Measurements from ENCODE around the gene MFSD6.
"Not testable (repeated sequence)": the region's sequence is repeated elsewhere in the genome, so short reads cannot be mapped to it uniquely, and the experiment has no call there.

The MFSD6 gene

DNA sequence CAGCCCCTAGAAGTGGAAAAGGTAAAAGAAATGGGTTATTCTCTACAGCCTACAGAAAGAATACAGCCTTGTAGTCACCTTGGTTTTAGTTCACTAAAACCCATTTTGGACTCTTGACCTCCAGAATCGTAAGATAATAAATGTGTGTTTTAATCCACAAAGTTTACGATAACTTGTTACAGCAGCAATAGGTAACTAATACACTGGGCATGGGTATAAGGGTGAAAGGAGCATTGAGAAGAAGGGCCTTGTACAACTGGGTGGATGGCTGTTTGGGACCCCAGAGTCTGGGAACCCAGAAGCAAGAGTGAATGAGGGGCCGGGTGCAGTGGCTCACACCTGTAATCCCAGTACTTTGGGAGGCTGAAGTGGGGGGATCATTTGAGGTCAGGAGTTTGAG is 2.2 kb upstream of the MFSD6 start:
- DNase-seq (ENCODE audit: low read depth), result no peak

DNA sequence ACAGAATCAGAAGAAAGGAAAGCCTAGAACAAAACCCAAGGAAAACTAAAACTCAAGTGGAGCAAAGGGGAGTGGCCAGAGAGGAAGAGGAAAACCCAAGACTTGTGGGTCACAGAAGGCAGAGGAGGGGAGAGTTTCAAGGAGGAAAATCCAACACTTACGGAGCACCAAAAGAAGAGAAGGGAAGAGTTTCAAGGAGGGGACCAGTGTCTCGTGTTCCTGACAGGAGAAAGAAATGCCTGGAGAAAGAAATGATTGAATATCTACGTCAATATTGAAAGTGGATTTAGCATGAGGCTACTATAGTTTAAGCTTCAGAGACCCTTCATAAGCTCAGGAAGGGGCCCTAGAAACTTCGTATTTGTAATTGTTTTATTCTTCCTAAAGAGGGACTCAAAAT is 1.4 kb upstream of the MFSD6 start:
- DNase-seq (ENCODE audit: low read depth), result no peak

GRCh38 chr2:190407246-190407661 is 901 bp upstream of the MFSD6 start:
- no peak for DNase-seq (ENCODE audit: low read depth)

GRCh38 chr2:190408538-190409271 is 550 bp downstream of the MFSD6 start:
- DNase-seq (ENCODE audit: low read depth), result peak; percentile 77

DNA sequence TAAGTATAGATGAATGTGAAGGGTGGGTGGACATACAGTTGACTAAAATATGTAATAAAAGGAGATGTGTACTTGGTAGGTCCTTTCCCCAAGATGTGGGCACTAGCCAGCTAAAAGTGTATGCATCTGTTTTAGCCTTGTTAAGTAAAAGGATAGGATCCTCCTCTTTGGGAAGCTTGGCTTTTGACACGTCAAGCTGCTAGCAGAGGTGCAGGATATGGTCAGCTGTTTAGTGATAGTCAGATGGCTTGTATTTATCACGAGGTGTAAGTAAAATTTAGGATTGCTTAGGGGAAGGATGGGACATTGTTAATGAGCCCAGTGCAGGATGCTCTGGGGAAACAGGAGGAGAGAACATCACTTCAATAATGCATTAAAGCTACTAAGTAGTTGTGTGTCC is 1.5 kb downstream of the MFSD6 start:
- DNase-seq (ENCODE audit: low read depth), result no peak

GRCh38 chr2:190410166-190410565 is 2.0 kb downstream of the MFSD6 start:
- DNase-seq (ENCODE audit: low read depth), result no peak

GRCh38 chr2:190412966-190413365 is 4.8 kb downstream of the MFSD6 start:
- no peak for DNase-seq (ENCODE audit: low read depth)

GRCh38 chr2:190413421-190413820 is 5.3 kb downstream of the MFSD6 start:
- no peak for DNase-seq (ENCODE audit: low read depth)

- DNase-seq (ENCODE audit: low read depth), result no peak
Measured at GRCh38 chr2:190415251-190415650, 7.1 kb downstream of the MFSD6 start.

DNA sequence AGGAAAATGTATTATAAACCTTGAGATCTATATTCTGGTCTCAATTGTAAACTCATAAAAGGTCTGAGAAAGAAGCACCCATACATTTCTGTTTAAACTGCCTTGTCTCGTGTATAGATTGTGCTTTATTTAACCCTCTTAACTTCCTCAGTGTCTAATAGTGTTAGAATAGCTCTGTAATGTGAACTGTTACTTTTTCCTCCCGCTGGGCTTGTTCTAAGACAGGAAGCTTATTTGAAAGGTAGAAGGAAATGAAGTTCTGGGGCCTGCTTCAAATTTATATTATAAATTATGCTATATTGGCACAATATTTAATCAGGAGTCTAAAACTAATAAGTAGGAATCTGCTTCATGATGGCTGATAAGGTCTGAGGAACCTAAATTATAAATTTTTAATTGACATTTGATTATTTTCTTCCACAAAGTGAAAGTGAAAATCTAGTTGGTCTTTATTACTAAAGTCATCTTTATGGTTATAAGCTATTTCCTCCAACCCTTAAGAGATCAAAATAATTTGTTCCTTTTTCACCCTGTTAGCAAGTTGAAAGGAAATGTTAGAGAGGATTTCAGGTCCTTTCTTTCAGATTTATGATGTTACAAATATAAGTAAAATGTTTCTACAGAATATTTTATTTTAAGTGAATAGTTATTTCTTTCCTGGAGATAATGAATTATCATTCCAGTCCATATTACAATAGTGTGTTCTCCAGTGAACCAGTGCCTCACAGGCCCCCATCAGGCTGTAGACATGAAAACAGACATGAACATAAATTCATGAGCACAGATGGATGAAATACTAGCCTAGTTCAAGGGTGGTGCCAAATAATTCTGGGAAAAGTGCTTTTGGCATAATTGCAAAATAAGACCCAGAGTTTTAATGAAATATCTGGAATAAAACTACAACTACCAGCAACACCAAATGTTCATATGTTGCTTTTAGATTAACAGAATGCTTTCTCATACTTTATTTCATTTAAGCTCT is 7.9 kb downstream of the MFSD6 start:
- DNase-seq (ENCODE audit: low read depth), result no peak

DNA sequence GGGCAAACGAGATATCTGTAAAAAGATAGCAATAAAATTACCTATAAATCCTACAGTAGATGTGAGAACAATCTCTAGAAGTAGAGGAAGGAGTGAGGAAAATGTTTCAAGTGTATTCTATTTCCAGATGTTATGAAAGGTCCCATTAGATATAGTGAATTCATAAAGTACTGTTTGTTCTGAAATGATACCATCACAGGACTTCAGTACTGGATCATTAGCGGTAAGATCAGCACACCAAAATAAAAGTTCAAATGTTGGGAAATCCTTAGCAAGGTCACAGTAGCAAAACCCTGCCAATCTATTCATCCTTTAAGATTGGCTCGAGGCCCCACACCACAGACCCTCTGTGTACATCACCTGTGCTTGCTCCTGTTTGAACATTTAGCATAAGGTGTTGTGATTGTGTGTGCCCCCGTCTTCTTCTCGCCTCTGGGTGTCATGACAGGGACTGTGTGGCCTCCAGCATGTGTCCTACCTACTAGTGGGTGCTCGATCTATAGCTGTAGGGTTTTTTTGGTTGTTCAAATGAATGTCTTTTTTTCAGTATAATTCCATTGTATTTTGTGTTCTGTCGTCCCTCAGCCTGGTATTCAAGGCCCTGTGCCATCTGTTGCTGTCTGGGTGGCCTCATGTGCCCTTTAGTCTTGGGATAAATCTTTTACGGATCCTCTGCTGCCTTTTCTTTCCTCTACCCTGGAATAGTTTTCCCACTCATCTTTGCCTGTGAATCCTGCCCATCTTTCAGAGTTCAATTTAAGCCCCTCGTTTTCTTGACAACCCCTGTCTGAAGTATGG is 9.1 kb downstream of the MFSD6 start:
- DNase-seq (ENCODE audit: low read depth), result no peak

GRCh38 chr2:190418727-190419126 is 10.6 kb downstream of the MFSD6 start:
- no peak for DNase-seq (ENCODE audit: low read depth)

- DNase-seq (ENCODE audit: low read depth), result no peak
Measured at GRCh38 chr2:190420801-190421200, 12.6 kb downstream of the MFSD6 start.

GRCh38 chr2:190425221-190425866 is 17.2 kb downstream of the MFSD6 start:
- no peak for DNase-seq (ENCODE audit: low read depth)

DNA sequence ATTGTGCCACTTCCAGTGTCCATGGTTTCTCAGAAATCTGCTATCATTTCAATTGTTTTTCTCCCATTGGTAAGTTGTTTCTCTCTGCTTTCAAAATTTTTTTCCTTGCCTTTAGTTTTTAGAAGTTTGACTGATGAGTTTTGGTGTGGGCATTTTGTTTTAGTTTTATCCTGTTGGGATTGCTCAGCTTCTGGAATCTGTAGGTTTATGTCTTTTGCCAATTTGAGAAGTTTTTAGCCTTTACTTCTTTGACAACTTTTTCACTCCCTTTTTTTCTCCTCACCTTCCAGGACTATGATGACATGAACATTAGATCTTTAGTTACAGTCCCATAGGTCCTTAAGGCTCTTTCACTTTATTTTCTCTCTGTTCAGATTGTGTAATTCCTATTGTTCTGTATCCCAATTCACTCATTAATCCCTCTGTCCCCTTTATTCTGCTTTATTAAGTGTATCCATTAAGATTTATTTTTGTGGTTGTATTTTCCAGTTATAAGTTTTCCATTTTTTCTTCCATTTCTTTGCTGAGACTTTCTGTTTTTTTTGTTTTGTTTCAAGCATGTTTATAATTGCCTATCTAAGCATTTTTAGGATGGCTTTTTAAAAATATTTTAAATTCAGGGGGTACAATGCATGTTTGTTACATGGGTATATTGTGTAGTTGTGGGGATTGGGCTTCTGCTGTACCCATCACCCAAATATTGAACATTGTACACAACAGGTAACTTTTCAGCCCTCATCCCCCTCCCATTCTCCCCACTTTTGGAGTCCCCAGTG is 17.9 kb downstream of the MFSD6 start:
- no peak for DNase-seq (ENCODE audit: low read depth)

- DNase-seq (ENCODE audit: low read depth), result not testable (repeated sequence)
Measured at GRCh38 chr2:190430866-190431265, 22.7 kb downstream of the MFSD6 start.

DNA sequence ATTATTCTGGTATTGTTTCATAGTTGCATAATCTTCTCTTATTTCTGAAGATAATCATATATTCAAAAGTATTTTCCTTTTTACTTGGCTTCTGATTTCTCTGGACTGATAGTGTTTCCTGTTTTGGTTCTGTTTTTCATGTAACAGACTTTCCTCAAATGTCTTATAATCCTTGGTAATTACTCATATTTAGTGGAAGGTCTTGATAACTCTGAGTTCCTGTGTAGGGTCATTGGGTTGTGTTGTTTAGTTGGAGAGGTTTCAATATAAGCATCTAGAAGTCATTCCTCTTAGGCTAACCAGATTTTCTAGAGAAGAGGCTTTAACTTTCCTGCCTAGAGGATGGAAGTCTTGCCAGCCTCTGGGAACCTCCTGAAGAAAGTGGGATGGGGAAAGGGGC is 23.8 kb downstream of the MFSD6 start:
- DNase-seq (ENCODE audit: low read depth), result no peak

GRCh38 chr2:190432567-190433231 is 24.5 kb downstream of the MFSD6 start:
- DNase-seq (ENCODE audit: low read depth), result no peak

- no peak for DNase-seq (ENCODE audit: low read depth)
Measured at GRCh38 chr2:190435031-190435670, 27.0 kb downstream of the MFSD6 start.

DNA sequence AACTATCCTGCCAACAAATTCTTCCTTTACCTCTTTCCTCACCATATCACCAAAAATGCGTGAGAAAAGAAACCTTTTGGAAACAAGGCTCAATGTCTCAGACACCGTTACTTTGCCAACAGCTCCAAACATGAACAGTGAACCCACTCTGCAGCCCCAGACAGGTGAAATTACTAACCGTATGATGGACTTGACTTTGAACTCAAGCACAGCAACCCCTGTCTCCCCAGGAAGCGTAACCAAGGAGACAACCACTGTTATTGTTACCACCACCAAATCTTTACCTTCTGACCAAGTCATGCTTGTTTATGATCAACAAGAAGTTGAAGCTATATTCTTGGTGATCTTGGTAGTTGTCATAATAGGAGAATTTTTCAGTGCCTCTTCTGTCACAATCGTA is 28.4 kb downstream of the MFSD6 start:
- no peak for DNase-seq (ENCODE audit: low read depth)

Measured in T-helper 22 cell (primary cell).